HFFc6 (cell line): ENCODE measurements around the gene ATAD2B. TPM values are rescaled to one million over a fixed set of nuclear protein-coding genes. Genes with fewer than 3 reads are reported as not detected.

ENCODE experiments used
- DNase-seq: peaks from one replicate; pipeline ENCODE4 v3.0.0-alpha.2; 2018
- H3K27ac Mint-ChIP-seq: 2 replicates; pipeline ENCODE4 v1.8.0; 2020; ENCODE audit warnings: mild to moderate bottlenecking, mixed read lengths
- H3K27me3 Mint-ChIP-seq: 2 replicates; pipeline ENCODE4 v1.8.0; 2021; ENCODE audit warnings: mild to moderate bottlenecking, moderate library complexity, mixed read lengths; ENCODE audit not compliant: insufficient read depth
- H3K36me3 Mint-ChIP-seq: 2 replicates; pipeline ENCODE4 v1.8.0; 2021; ENCODE audit warnings: low read depth, mixed read lengths
- H3K4me1 Mint-ChIP-seq: 2 replicates; pipeline ENCODE4 v1.8.0; 2020; ENCODE audit warnings: low read depth, mixed read lengths
- H3K4me3 Mint-ChIP-seq: 2 replicates; pipeline ENCODE4 v1.8.0; 2020; ENCODE audit warnings: mild to moderate bottlenecking, moderate library complexity, mixed read lengths
- H3K9me3 Mint-ChIP-seq: 2 replicates; pipeline ENCODE4 v1.8.0; 2020; ENCODE audit warnings: mild to moderate bottlenecking, mixed read lengths
- total RNA-seq, 6 experiments: library from RNA; stranded (reverse); fragmentation: NEBNext Ultra II Directional; extraction: Animal tissue kit (Norgen Biotek cat#: 25700); gene quantifications; 2 replicates in 1 of 6; 3 replicates in 5 of 6; pipeline ENCODE4 v1.2.3, GENCODE V29; 2021
- TF ChIP-seq, protein P1 (sequence below): fragments of 200-600 bp; sonication (generic); IDR thresholded peaks from 2 replicates; pipeline ENCODE4 v1.5.0; 2021; ENCODE audit warnings: antibody characterized with exemption, mild to moderate bottlenecking

ATAD2B gene
- total RNA-seq, 6 experiments from 2014 or later, result 4.8 to 6.1 (median 4.9) TPM

DNA sequence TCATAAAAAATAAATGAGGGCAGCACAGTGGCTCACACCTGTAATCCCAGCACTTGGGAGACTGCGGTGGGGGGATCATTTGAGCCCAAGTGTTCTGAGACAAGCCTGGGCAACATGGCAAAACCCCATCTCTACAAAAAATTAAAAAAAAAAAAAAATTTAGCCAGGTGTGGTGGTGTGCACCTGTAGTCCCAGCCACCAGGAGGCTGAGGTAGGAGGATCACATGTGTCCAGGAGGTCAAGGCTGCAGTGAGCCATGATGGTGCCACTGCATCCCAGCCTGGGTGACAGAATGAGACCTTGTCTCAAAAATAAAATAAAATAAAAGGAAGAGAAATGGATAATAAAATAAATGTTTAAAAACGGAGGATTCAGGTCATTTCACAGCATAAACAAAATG lies 113.5 kb downstream of the ATAD2B start:
- H3K27ac Mint-ChIP-seq, result no peak overlapping the region
- no peak for DNase-seq
- TF ChIP-seq, protein P1, sequence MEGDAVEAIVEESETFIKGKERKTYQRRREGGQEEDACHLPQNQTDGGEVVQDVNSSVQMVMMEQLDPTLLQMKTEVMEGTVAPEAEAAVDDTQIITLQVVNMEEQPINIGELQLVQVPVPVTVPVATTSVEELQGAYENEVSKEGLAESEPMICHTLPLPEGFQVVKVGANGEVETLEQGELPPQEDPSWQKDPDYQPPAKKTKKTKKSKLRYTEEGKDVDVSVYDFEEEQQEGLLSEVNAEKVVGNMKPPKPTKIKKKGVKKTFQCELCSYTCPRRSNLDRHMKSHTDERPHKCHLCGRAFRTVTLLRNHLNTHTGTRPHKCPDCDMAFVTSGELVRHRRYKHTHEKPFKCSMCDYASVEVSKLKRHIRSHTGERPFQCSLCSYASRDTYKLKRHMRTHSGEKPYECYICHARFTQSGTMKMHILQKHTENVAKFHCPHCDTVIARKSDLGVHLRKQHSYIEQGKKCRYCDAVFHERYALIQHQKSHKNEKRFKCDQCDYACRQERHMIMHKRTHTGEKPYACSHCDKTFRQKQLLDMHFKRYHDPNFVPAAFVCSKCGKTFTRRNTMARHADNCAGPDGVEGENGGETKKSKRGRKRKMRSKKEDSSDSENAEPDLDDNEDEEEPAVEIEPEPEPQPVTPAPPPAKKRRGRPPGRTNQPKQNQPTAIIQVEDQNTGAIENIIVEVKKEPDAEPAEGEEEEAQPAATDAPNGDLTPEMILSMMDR, result no peak; the same call in 1 of the 2 replicates
- H3K27me3 Mint-ChIP-seq, result no peaks in the 10 kb centered on the region; the same call in 1 of the 2 replicates
- H3K9me3 Mint-ChIP-seq, result no peaks in the 10 kb centered on the region
- no peaks in the 10 kb centered on the region for H3K4me1 Mint-ChIP-seq
- no peak overlapping the region for H3K4me3 Mint-ChIP-seq
- H3K36me3 Mint-ChIP-seq, result peaks cover 4% of the 10 kb centered on the region; the same call in 1 of the 2 replicates

DNA sequence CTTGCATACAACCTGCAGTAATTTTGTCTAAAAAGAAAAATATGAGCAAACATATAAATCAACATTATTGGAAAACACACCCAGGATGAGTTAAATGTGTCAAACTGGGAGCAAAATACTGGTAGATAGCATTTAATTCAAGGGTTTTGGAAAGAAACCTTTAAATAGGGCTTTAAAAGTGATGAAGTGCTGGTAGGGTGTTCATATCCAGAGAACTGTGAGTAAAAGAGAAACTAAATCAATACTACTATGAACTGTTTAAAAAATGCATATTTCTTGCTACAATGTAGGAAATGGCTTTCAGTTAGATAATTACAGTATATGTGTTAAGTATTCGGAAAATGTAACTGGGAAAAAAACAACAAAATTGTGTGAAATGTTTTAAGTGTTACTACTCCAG lies 117.8 kb downstream of the ATAD2B start:
- TF ChIP-seq, protein P1, result no peak
- no peak overlapping the region for H3K27ac Mint-ChIP-seq
- H3K9me3 Mint-ChIP-seq, result no peaks in the 10 kb centered on the region
- H3K4me3 Mint-ChIP-seq, result no peak overlapping the region
- H3K4me1 Mint-ChIP-seq, result peaks cover 5% of the 10 kb centered on the region; the same call in 1 of the 2 replicates
- no peaks in the 10 kb centered on the region; the same call in 1 of the 2 replicates for H3K36me3 Mint-ChIP-seq
- no peak for DNase-seq
- no peaks in the 10 kb centered on the region; the same call in none of the 2 replicates for H3K27me3 Mint-ChIP-seq

DNA sequence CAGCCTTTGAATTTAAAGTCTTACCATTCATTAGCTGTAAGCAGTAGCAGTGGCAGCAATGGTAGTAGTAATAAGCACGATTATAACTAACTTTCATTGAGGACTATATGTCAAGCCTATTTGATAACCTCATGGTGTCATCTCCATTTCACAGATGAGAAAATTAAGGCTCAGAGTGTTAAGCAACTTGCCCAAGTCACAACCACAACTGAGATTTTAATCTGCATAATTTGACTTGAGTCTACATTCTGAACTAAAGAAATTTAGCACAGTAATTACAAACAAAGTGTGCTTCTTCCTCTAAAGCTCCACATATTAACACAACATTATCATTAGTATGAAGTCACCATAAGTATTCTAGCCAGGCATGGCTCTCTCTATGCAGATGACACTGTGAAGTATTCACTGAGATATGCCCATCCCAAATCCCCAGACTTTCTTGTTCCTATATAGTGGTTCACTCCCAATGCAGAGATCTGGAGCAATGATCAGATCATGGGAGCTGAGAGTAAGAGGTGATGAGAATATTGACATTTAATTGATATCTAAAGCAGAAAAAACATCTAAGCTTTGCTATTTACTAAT lies 120.2 kb downstream of the ATAD2B start:
- H3K36me3 Mint-ChIP-seq, result no peaks in the 10 kb centered on the region; the same call in 1 of the 2 replicates
- H3K9me3 Mint-ChIP-seq, result no peaks in the 10 kb centered on the region
- H3K4me1 Mint-ChIP-seq, result peaks cover 27% of the 10 kb centered on the region
- no peak for DNase-seq
- H3K4me3 Mint-ChIP-seq, result no peak overlapping the region
- H3K27me3 Mint-ChIP-seq, result no peaks in the 10 kb centered on the region; the same call in none of the 2 replicates
- TF ChIP-seq, protein P1, result no peak
- H3K27ac Mint-ChIP-seq, result no peak overlapping the region

DNA sequence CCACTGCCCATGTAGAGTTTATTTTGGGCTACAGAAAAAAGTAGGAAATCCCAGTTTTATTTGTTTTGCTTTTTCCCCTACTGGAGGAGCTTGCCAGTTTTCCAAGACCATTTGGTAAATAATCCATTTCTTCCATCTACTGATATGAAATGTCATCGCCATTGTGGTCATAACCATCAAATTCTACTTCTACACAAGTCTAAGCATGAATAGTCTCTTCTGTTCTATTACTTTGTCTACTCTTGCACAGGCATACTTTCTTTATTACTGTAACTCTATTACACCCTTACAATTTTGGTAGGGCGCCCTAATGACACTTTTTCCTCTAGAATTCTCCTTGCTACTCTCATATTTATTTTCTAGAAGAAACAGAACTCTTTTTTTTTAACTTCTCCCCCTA lies 120.7 kb downstream of the ATAD2B start:
- H3K4me3 Mint-ChIP-seq, result no peak overlapping the region
- no peaks in the 10 kb centered on the region for H3K9me3 Mint-ChIP-seq
- H3K27me3 Mint-ChIP-seq, result no peaks in the 10 kb centered on the region; the same call in none of the 2 replicates
- TF ChIP-seq, protein P1, result no peak
- no peak overlapping the region for H3K27ac Mint-ChIP-seq
- no peaks in the 10 kb centered on the region; the same call in 1 of the 2 replicates for H3K36me3 Mint-ChIP-seq
- DNase-seq, result no peak
- peaks cover 32% of the 10 kb centered on the region for H3K4me1 Mint-ChIP-seq

DNA sequence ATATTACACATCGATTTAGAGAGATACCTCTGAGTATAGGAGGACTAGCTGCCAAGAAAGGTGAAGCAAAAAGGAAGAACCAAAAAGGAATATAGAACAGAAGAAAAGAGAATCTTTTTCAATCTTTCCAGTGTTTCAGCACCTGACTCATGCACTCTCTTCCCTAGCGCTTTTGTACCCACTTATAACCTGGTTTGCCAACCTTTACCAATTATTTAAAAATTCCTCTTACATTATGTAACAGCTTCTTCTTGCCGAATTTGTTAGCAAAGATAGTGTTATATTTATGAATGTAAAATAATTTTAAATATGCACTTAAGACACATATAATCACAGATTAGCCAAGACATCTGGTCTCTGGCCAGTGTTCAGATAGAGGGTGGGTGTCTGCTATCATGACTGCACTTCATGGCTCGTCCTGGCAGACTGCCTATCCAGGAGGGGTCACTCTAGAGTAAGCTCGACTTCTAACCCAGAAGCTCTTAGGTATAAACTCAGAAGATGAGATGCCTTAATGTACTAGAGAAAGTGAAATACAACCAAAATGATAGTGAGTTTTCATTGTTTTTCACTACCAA lies 122.9 kb downstream of the ATAD2B start:
- TF ChIP-seq, protein P1, result peak; percentile 44; the same call in 1 of the 2 replicates
- no peak overlapping the region for H3K4me3 Mint-ChIP-seq
- H3K9me3 Mint-ChIP-seq, result no peaks in the 10 kb centered on the region
- peaks cover 34% of the 10 kb centered on the region for H3K4me1 Mint-ChIP-seq
- H3K27ac Mint-ChIP-seq, result no peak overlapping the region
- no peaks in the 10 kb centered on the region; the same call in 1 of the 2 replicates for H3K27me3 Mint-ChIP-seq
- peak; percentile 9 for DNase-seq
- H3K36me3 Mint-ChIP-seq, result no peaks in the 10 kb centered on the region; the same call in 1 of the 2 replicates
